ENCODE results near the gene FN3K. TPM values are rescaled to one million over a fixed set of nuclear protein-coding genes. Genes with fewer than 3 reads are reported as not detected.

Gene FN3K
- total and polyA plus RNA-seq, 2 of the 13 experiments (the other 11 are each of a cell fraction or from before 2014, with no cell fraction given), result 3.5 to 12.2 TPM

DNA sequence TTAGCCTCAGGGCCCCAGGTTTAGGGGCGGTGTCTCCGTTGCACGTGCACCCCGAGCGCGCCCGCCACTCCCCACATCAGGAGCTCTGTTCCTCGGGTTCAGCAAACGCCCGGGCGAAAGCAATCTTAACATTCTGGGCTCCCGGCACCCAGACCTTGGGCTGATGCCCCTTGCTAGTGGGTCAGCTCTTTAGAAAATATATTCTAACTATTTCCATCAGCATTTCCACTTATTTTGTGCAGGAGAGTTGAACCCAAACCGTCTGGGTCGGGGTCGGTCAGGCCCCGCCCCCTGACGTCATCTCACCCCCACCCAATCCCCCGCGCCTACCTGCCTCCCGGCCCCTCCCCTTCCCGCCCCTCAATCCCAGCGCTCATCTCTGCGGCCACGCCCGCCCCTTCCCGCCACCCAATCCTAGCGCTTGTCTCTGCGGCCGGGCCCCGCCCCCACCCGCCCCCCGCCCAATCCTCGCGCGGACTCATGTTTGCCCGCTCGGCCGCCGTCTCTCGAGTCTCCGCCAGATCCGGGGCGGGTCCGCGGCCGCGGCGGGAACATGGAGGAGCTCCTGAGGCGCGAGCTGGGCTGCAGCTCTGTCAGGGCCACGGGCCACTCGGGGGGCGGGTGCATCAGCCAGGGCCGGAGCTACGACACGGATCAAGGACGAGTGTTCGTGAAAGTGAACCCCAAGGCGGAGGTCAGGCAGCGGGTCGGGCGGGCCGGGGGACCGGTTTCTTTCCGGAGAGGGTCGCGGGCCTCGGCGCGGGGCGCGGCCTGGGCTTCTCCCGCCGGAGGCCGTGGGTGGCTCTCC lies 19.0 kb upstream of the FN3K start, which contains the start of gene FN3KRP (continued):
- TF ChIP-seq ZNF235 (CRISPR knock-in tag; IDR thresholded peaks at IDR 0.05; ENCODE audit: borderline replicate concordance), result no peak
- TF ChIP-seq ZNF749 (CRISPR knock-in tag; IDR thresholded peaks at IDR 0.05; ENCODE audit: borderline replicate concordance), result peak; percentile 18; the same call in 1 of the 2 replicates
- TF ChIP-seq GABPB1 (CRISPR knock-in tag; IDR thresholded peaks at IDR 0.05), result peak; percentile 88
- no peak for TF ChIP-seq SOX13 (IDR thresholded peaks at IDR 0.05)
- TF ChIP-seq SOX13 (CRISPR knock-in tag; conservative IDR thresholded peaks at IDR 0.05 in 1 of 2, IDR thresholded peaks at IDR 0.05 in 1 of 2), result 0 out of 4 replicates have a peak, but pooled peaks of 1 of the 2 experiments have one; percentile 27
- TF ChIP-seq REPIN1 (CRISPR knock-in tag; IDR thresholded peaks at IDR 0.05; ENCODE audit: borderline replicate concordance, low read depth), result 0 out of 2 replicates have a peak, but pooled peaks have one; percentile 3
- TF ChIP-seq ZNF780A (CRISPR knock-in tag; IDR thresholded peaks at IDR 0.05), result peak; percentile 70
- peak; percentile 73; the same call in 1 of the 2 replicates for TF ChIP-seq ZNF543 (CRISPR knock-in tag; IDR thresholded peaks at IDR 0.05)
- peak; percentile 76; the same call in 1 of the 2 replicates for TF ChIP-seq SKIL (CRISPR knock-in tag; IDR thresholded peaks at IDR 0.05; ENCODE audit: borderline replicate concordance)
- TF ChIP-seq ZNF597 (CRISPR knock-in tag; IDR thresholded peaks at IDR 0.05), result no peak
- TF ChIP-seq, protein P1, sequence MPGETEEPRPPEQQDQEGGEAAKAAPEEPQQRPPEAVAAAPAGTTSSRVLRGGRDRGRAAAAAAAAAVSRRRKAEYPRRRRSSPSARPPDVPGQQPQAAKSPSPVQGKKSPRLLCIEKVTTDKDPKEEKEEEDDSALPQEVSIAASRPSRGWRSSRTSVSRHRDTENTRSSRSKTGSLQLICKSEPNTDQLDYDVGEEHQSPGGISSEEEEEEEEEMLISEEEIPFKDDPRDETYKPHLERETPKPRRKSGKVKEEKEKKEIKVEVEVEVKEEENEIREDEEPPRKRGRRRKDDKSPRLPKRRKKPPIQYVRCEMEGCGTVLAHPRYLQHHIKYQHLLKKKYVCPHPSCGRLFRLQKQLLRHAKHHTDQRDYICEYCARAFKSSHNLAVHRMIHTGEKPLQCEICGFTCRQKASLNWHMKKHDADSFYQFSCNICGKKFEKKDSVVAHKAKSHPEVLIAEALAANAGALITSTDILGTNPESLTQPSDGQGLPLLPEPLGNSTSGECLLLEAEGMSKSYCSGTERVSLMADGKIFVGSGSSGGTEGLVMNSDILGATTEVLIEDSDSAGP (CRISPR knock-in tag; IDR thresholded peaks at IDR 0.05; ENCODE audit: borderline replicate concordance), result peak; percentile 28; the same call in 1 of the 2 replicates
- TF ChIP-seq REL (CRISPR knock-in tag; conservative IDR thresholded peaks at IDR 0.05), result 0 out of 2 replicates have a peak, but pooled peaks have one; percentile 60
- TF ChIP-seq ZBTB7A (CRISPR knock-in tag; IDR thresholded peaks at IDR 0.05), result no peak
- peak; percentile 81 for TF ChIP-seq ATF7 (IDR thresholded peaks at IDR 0.05)
- no peak for TF ChIP-seq ATF7 (CRISPR knock-in tag; IDR thresholded peaks at IDR 0.05)
- peak; percentile 92; the same call in 1 of the 2 replicates for TF ChIP-seq MXD4 (CRISPR knock-in tag; IDR thresholded peaks at IDR 0.05)
- peak; percentile 90 for TF ChIP-seq TFDP1 (CRISPR knock-in tag; IDR thresholded peaks at IDR 0.05; ENCODE audit: borderline replicate concordance)
- no peak for TF ChIP-seq ZNF143 (CRISPR knock-in tag; IDR thresholded peaks at IDR 0.05)
- TF ChIP-seq ZSCAN20 (CRISPR knock-in tag; IDR thresholded peaks at IDR 0.05; ENCODE audit: borderline replicate concordance), result 0 out of 2 replicates have a peak, but pooled peaks have one; percentile 59
- TF ChIP-seq ATF7-NPFF (CRISPR knock-in tag; IDR thresholded peaks at IDR 0.05; ENCODE audit: low read depth), result peak; percentile 43; the same call in 1 of the 2 replicates
- peak; percentile 48; the same call in 1 of the 2 replicates for TF ChIP-seq PRMT3 (CRISPR knock-in tag; IDR thresholded peaks at IDR 0.05; ENCODE audit: borderline replicate concordance, low read depth)
